Left lung (tissue), 10 donors: Measurements from ENCODE around the gene PHLPP1. TPM values are rescaled to one million over a fixed set of nuclear protein-coding genes. Genes with fewer than 3 reads are reported as not detected.
A peak's percentile ranks its signal among the peaks of the same experiment; 100 is the strongest.

ENCODE experiments used
- ATAC-seq: fragments of 200-7000 bp; cut with Tn5 transposase; one replicate; pipeline ENCODE4 v1.9.1; 2020; ENCODE audit warnings: moderate library complexity
- DNase-seq, 4 donors: peaks; one replicate each; pipeline ENCODE4 v3.0.0-alpha.2; 2013 to 2020
- H3K27ac ChIP-seq, 2 donors: fragments of 200-600 bp; sonication (generic) in 1 of 2; one replicate each; pipeline versions ENCODE4 v1.5.0 to v1.8.0; 2020 to 2021
- H3K27me3 ChIP-seq, 2 donors: fragments of 200-600 bp; sonication (generic) in 1 of 2; one replicate each; pipeline versions ENCODE4 v1.5.0 to v1.8.0; 2020 to 2021
- H3K36me3 ChIP-seq, 2 donors: fragments of 200-600 bp; sonication (generic) in 1 of 2; one replicate each; pipeline versions ENCODE4 v1.5.0 to v1.8.0; 2020 to 2021
- H3K4me1 ChIP-seq, 2 donors: fragments of 200-600 bp; one replicate each; pipeline ENCODE4 v1.8.0; 2021
- H3K4me3 ChIP-seq, 2 donors: fragments of 200-600 bp; sonication (generic) in 1 of 2; one replicate each; pipeline versions ENCODE4 v1.5.0 to v1.8.0; 2020 to 2021; ENCODE audit warnings: mild to moderate bottlenecking in 1 of 2
- H3K9me3 ChIP-seq, 2 donors: fragments of 200-600 bp; sonication (generic) in 1 of 2; one replicate each; pipeline versions ENCODE4 v1.5.0 to v1.8.0; 2020 to 2021
- CTCF ChIP-seq, 2 donors: fragments of 200-600 bp; sonication (generic) in 1 of 2; IDR thresholded peaks; one replicate each; pipeline versions ENCODE4 v1.5.0 to v1.8.0; 2021; ENCODE audit warnings: antibody characterized with exemption in 2 of 2
- intact Hi-C, 2 donors: fragments of 100-400 bp; cut with DNase I; formaldehyde crosslinking; loops; one replicate each; pipeline versions ENCODE4 v1.11.2 to v1.14.2; 2022
- polyA plus RNA-seq, 6 donors: library from polyadenylated mRNA; unstranded; fragments of 120-200 nt; gene quantifications; one replicate each; pipeline ENCODE4 v1.2.1, GENCODE V29; 2013; ENCODE audit not compliant: insufficient read length in 6 of 6
- total RNA-seq, 2 donors: library from RNA; stranded (reverse); fragmentation: NEBNext Ultra II Directional; extraction: Animal tissue kit (Norgen Biotek cat#: 25700); gene quantifications; one replicate each; pipeline ENCODE4 v1.2.1, GENCODE V29; 2021
- donor health status: DM: no; HTN: yes; CAD: no.
- donor health status: DM: no; HTN: no; CAD: no.

PHLPP1 gene
- total and polyA plus RNA-seq, 8 donors = 7.0 to 13.1 (median 11.0) TPM

- Histone ChIP-seq H3K27me3 (no peaks in the 10 kb centered on the region), H3K4me1 (peaks cover 0 to 14% of the 10 kb centered on the region in 2 donors), H3K9me3 (no peaks in the 10 kb centered on the region), H3K4me3 (no peak overlapping the region), H3K36me3 (no peaks in the 10 kb centered on the region), H3K27ac (no peak overlapping the region)
- ATAC-seq (no peak), DNase-seq (no peak)
- intact Hi-C loops = no loop called here
- TF ChIP-seq CTCF (IDR thresholded peaks at IDR 0.05) = no peak
Measured at GRCh38 chr18:62778976-62779869, 63.9 kb downstream of the PHLPP1 start.

GRCh38 chr18:62781262-62781661, 65.9 kb downstream of the PHLPP1 start:
- Histone ChIP-seq H3K36me3 (no peaks in the 10 kb centered on the region), H3K27me3 (no peaks in the 10 kb centered on the region), H3K4me1 (peaks cover 0 to 23% of the 10 kb centered on the region in 2 donors), H3K9me3 (no peaks in the 10 kb centered on the region), H3K27ac (peak overlapping the region in 1 of 2 donors; percentile 48), H3K4me3 (no peak overlapping the region)
- TF ChIP-seq CTCF (IDR thresholded peaks at IDR 0.05) = no peak
- intact Hi-C loops = no loop called here
- no peak for DNase-seq
- ATAC-seq = no peak

GRCh38 chr18:62781893-62782292, 66.6 kb downstream of the PHLPP1 start:
- Histone ChIP-seq H3K4me3 (no peak overlapping the region), H3K4me1 (peaks cover 0 to 23% of the 10 kb centered on the region in 2 donors), H3K27me3 (no peaks in the 10 kb centered on the region), H3K36me3 (no peaks in the 10 kb centered on the region), H3K27ac (peak overlapping the region in 1 of 2 donors; percentile 48), H3K9me3 (no peaks in the 10 kb centered on the region)
- TF ChIP-seq CTCF (IDR thresholded peaks at IDR 0.05) = no peak
- ATAC-seq (no peak), DNase-seq (no peak)
- intact Hi-C loops = no loop called here

- ATAC-seq (no peak), DNase-seq (no peak)
- Histone ChIP-seq H3K27me3 (no peaks in the 10 kb centered on the region), H3K9me3 (no peaks in the 10 kb centered on the region), H3K36me3 (no peaks in the 10 kb centered on the region), H3K27ac (no peak overlapping the region), H3K4me3 (no peak overlapping the region), H3K4me1 (peaks cover 0 to 23% of the 10 kb centered on the region in 2 donors)
- intact Hi-C loops = no loop called here
- no peak for TF ChIP-seq CTCF (IDR thresholded peaks at IDR 0.05)
Measured at GRCh38 chr18:62784338-62784965, 69.1 kb downstream of the PHLPP1 start.

- H3K9me3 ChIP-seq = no peaks in the 10 kb centered on the region
- ATAC-seq = no peak
- peak in 2 of 4 donors; percentile 14 to 37 for DNase-seq
- peaks cover 0 to 23% of the 10 kb centered on the region in 2 donors for H3K4me1 ChIP-seq
- H3K4me3 ChIP-seq = no peak overlapping the region
- no peak overlapping the region for H3K27ac ChIP-seq
- intact Hi-C loops = no loop called here
- TF ChIP-seq CTCF (IDR thresholded peaks at IDR 0.05) = no peak
- H3K36me3 ChIP-seq = no peaks in the 10 kb centered on the region
- no peaks in the 10 kb centered on the region for H3K27me3 ChIP-seq
Measured at GRCh38 chr18:62784966-62785413, 69.6 kb downstream of the PHLPP1 start.
